K562 (cell line): ENCODE results near the gene ZCCHC8. TPM values are rescaled to one million over a fixed set of nuclear protein-coding genes. Genes with fewer than 3 reads are reported as not detected.
"Not testable (repeated sequence)": the region's sequence is repeated elsewhere in the genome, so short reads cannot be mapped to it uniquely, and the experiment has no call there.

ENCODE experiments used
- ATAC-seq: fragments of 200-7000 bp; cut with Tn5 transposase; 3 replicates; pipeline ENCODE4 v1.9.1; 2020; ENCODE audit warnings: moderate library complexity
- BruUV-seq: library from RNA; stranded (reverse); fragments of 400-500 nt; replicated peaks from 2 replicates; lab custom pipeline; 2021; lab: Mats Ljungman, UMichigan
- CTCF ChIA-PET: fragments of 300-600 bp; formaldehyde crosslinking; extraction: SDS; loops from one replicate; lab custom pipeline; 2021; ENCODE audit warnings: low intra/inter-chr PET ratio; lab: Yijun Ruan, JAX
- POLR2A ChIA-PET: fragments of 300-600, 350-650 bp; sonication (Branson Sonifier 250); formaldehyde crosslinking; extraction: SDS; loops from one replicate; lab custom pipeline; 2021; ENCODE audit warnings: antibody characterized with exemption, inconsistent platforms; lab: Yijun Ruan, JAX
- DNase-seq, 4 experiments: peaks; one replicate each; pipeline versions ENCODE4 v3.0.0 to v3.0.0-alpha.2; 2011 to 2018; ENCODE audit warnings: low spot score in 3 of 4, mixed read lengths in 3 of 4; ENCODE audit errors: extremely low read depth in 1 of 4
- FAIRE-seq: peaks from 2 replicates; lab custom pipeline; 2011; peaks lifted over from hg19 to GRCh38; lab: Jason Lieb, UNC
- H2AFZ ChIP-seq: 2 replicates; pipeline ENCODE4 v1.6.0; 2011; ENCODE audit warnings: low read depth, low read length, control low read depth, inconsistent platforms
- H3K27ac ChIP-seq: fragments of 200-600 bp; 3 replicates; pipeline ENCODE4 v1.8.0; 2011; ENCODE audit warnings: low read depth, mild to moderate bottlenecking, control low read depth, inconsistent platforms, low read length, moderate library complexity, mixed read lengths; ENCODE audit errors: extremely low read depth
- H3K27me3 ChIP-seq, 2 experiments: fragments of 300-600 bp in 1 of 2; 2 replicates in 1 of 2; 3 replicates in 1 of 2; pipeline versions ENCODE4 v1.6.0 to v1.8.0; 2011; ENCODE audit warnings: inconsistent platforms in 2 of 2, low read length in 2 of 2, mild to moderate bottlenecking in 1 of 2, mixed read lengths in 1 of 2, moderate library complexity in 1 of 2; ENCODE audit not compliant: control insufficient read depth in 2 of 2, insufficient read depth in 2 of 2
- H3K36me3 ChIP-seq: fragments of 300-600 bp; 3 replicates; pipeline ENCODE4 v1.8.0; 2011; ENCODE audit warnings: mild to moderate bottlenecking, low read length, inconsistent platforms; ENCODE audit not compliant: control insufficient read depth, insufficient read depth
- H3K4me1 ChIP-seq, 2 experiments: fragments of 200-600 bp in 1 of 2; replicated peaks in 1 of 2; 2 replicates in 1 of 2; 3 replicates in 1 of 2; pipeline versions ENCODE4 v1.5.1 to v1.8.0; 2011; ENCODE audit warnings: inconsistent platforms in 2 of 2, low read length in 2 of 2, mild to moderate bottlenecking in 1 of 2, mixed read lengths in 1 of 2, moderate library complexity in 1 of 2; ENCODE audit not compliant: control insufficient read depth in 2 of 2, insufficient read depth in 2 of 2
- H3K4me2 ChIP-seq: 2 replicates; pipeline ENCODE4 v1.6.1; 2011; ENCODE audit warnings: low read length, control low read depth, inconsistent platforms, mixed read lengths; ENCODE audit not compliant: insufficient read depth
- H3K4me3 ChIP-seq: fragments of 200-600 bp; sonication (generic), shearing (Covaris generic); 2 replicates; pipeline ENCODE4 v1.5.1; 2016; ENCODE audit warnings: control low read depth, inconsistent platforms
- H3K79me2 ChIP-seq: fragments of 200-600 bp; 3 replicates; pipeline ENCODE4 v1.8.0; 2011; ENCODE audit warnings: low read length, inconsistent platforms; ENCODE audit not compliant: control insufficient read depth, insufficient read depth
- H3K9ac ChIP-seq, 2 experiments: 2 replicates each; pipeline versions ENCODE4 v1.6.0 to v1.6.1; 2011; ENCODE audit warnings: low read depth in 2 of 2, low read length in 2 of 2, control low read depth in 1 of 2, inconsistent platforms in 1 of 2, mild to moderate bottlenecking in 1 of 2, mixed read lengths in 1 of 2; ENCODE audit not compliant: insufficient read depth in 1 of 2
- H3K9me1 ChIP-seq: one replicate; pipeline ENCODE4 v1.6.0; 2011; ENCODE audit warnings: inconsistent platforms, mild to moderate bottlenecking, low read length, moderate library complexity; ENCODE audit not compliant: control insufficient read depth, insufficient read depth
- H3K9me3 ChIP-seq: replicated peaks from 2 replicates; pipeline ENCODE4 v1.5.1; 2011; ENCODE audit warnings: low read depth, low read length, inconsistent platforms; ENCODE audit not compliant: control insufficient read depth, insufficient read depth
- H4K20me1 ChIP-seq: replicated peaks from 2 replicates; pipeline ENCODE4 v1.6.1; 2011; ENCODE audit warnings: low read length, inconsistent platforms, mixed read lengths; ENCODE audit not compliant: control insufficient read depth, insufficient read depth
- CXXC5 ChIP-seq: fragments of 250-450 bp; sonication (Bioruptor Pico); IDR thresholded peaks from 2 replicates; pipeline ENCODE4 v1.8.0; 2022; ENCODE audit warnings: inconsistent platforms, mild to moderate bottlenecking, moderate library complexity
- E2F1 ChIP-seq: sonication (generic); formaldehyde crosslinking; IDR thresholded peaks from 2 replicates; pipeline ENCODE4 v1.8.1; 2023; ENCODE audit warnings: mild to moderate bottlenecking, missing genetic modification reagents, moderate library complexity
- FUS ChIP-seq: fragments of 200-400 bp; formaldehyde crosslinking; optimal IDR thresholded peaks from 2 replicates; pipeline ENCODE3; 2017; ENCODE audit warnings: low read depth, low read length
- JUND ChIP-seq, 2 experiments: IDR thresholded peaks; 2 replicates in 1 of 2; 3 replicates in 1 of 2; pipeline ENCODE4 v1.6.1; 2011; ENCODE audit warnings: borderline replicate concordance in 2 of 2, low read depth in 2 of 2, low read length in 2 of 2, improper control_type of control experiment in 1 of 2, missing biosample characterization in 1 of 2, missing genetic modification characterization in 1 of 2, missing genetic modification reagents in 1 of 2
- RBBP5 ChIP-seq: fragments of 200-600 bp; sonication (generic); IDR thresholded peaks from 2 replicates; pipeline ENCODE4 v1.6.1; 2012; ENCODE audit warnings: borderline replicate concordance, mild to moderate bottlenecking, low read length, control low read depth, inconsistent platforms; ENCODE audit not compliant: insufficient read depth, poor library complexity, severe bottlenecking
- RBFOX2 ChIP-seq: fragments of 200-400 bp; formaldehyde crosslinking; IDR thresholded peaks from 2 replicates; pipeline ENCODE4 v1.6.1; 2017; ENCODE audit warnings: low read depth, mild to moderate bottlenecking, low read length, moderate library complexity
- SRF ChIP-seq, 2 experiments: fragments of 250-450, 450-650 bp in 1 of 2; sonication (Bioruptor Pico) in 1 of 2; sonication (generic) in 1 of 2; formaldehyde crosslinking; IDR thresholded peaks; 2 replicates each; pipeline versions ENCODE4 v1.5.0 to v1.5.1; 2020 to 2022; ENCODE audit warnings: mild to moderate bottlenecking in 1 of 2, missing genetic modification reagents in 1 of 2
- ZNF121 ChIP-seq: sonication (generic); formaldehyde crosslinking; conservative IDR thresholded peaks from 2 replicates; pipeline ENCODE4 v1.8.0; 2022; ENCODE audit warnings: missing genetic modification reagents
- ZNF282 ChIP-seq: sonication (generic); formaldehyde crosslinking; IDR thresholded peaks from 2 replicates; pipeline ENCODE4 v1.8.1; 2023; ENCODE audit warnings: missing genetic modification reagents
- WGBS: fragments of 100-300 bp; shearing (Covaris generic); methylation state at CpG from one replicate; pipeline ENCODE4 v1.1.6; 2016; ENCODE audit warnings: low coverage, mixed read lengths; ENCODE audit not compliant: insufficient coverage; ENCODE audit errors: missing lambda C conversion rate; 5-methylcytosine and 5-hydroxymethylcytosine counted together
- in situ Hi-C: fragments of 300-500 bp; cut with MboI; formaldehyde crosslinking; loops from 4 replicates; pipeline ENCODE4 v1.15.0; 2018; ENCODE audit warnings: inconsistent platforms, mixed read lengths
- intact Hi-C: fragments of 100-400 bp; cut with micrococcal nuclease; formaldehyde crosslinking; loops from 2 replicates; pipeline ENCODE4 v1.14.2; 2022
- polyA plus RNA-seq, 8 experiments: library from polyadenylated mRNA; depleted of rRNA in 4 of 8; stranded (reverse) in 5 of 8; unstranded in 3 of 8; fragments of >200 nt; fragmentation: Nextera tagmentation in 2 of 8; fragmentation: Illumina TruSeq in 1 of 8; extraction: Ambion mirVana in 2 of 8; extraction: Trizol in 1 of 8; gene quantifications; 2 replicates each; pipeline versions ENCODE4 v1.2.1 to v1.2.3, GENCODE V29; 2011 to 2014; ENCODE audit warnings: inconsistent platforms in 1 of 8, missing spikeins in 1 of 8
- total RNA-seq, 7 experiments: library from RNA; depleted of rRNA in 6 of 7; stranded (reverse); fragments of >200 nt in 6 of 7; fragmentation: Illumina TruSeq in 2 of 7; extraction: Trizol in 2 of 7; gene quantifications; 2 replicates each; pipeline versions ENCODE4 v1.2.1 to v1.2.3, GENCODE V29; 2011 to 2021; ENCODE audit warnings: low replicate concordance in 1 of 7
- TF ChIP-seq, protein P1 (sequence below): fragments of 250-450 bp; sonication (Bioruptor Pico); IDR thresholded peaks from 2 replicates; pipeline ENCODE4 v1.8.0; 2021; ENCODE audit warnings: borderline replicate concordance, mild to moderate bottlenecking, moderate library complexity; ENCODE audit not compliant: poor library complexity, severe bottlenecking
- TF ChIP-seq, protein P2 (sequence below): sonication (generic); formaldehyde crosslinking; IDR thresholded peaks from 2 replicates; pipeline ENCODE4 v1.8.1; 2022; ENCODE audit warnings: missing genetic modification reagents

ZCCHC8 gene
- total and polyA plus RNA-seq, 9 of the 15 experiments (the other 6 are each of a cell fraction or from before 2014, with no cell fraction given), result 14.8 to 50.9 (median 34.1) TPM

DNA sequence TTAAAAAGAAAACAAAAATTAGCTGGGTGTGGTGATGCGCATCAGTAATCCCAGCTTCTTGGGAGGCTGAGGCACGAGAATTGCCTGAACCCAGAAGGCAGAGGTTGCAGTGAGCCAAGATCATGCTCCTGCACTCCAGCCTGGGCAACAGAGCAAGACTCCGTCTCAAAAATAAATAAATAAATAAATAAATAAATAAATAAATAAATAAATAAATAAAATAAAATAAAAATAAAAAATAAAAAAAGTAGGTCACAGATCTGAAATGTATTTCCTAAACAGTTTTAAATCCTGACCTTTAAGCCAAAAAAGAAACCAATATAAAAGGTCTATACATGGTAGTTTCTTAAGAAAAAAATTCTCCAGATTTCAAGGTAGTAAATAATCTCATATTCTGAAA, 12.3 kb upstream of the ZCCHC8 start:
- H3K4me3 ChIP-seq, H3K4me1 ChIP-seq, H3K9me1 ChIP-seq, H3K9me3 ChIP-seq, in situ Hi-C loops, BruUV-seq, H3K27ac ChIP-seq, intact Hi-C loops, DNase-seq, H3K4me2 ChIP-seq, FAIRE-seq, H3K9ac ChIP-seq, H4K20me1 ChIP-seq, H3K27me3 ChIP-seq, H2AFZ ChIP-seq, CTCF ChIA-PET, ATAC-seq: not testable (repeated sequence)
- WGBS, result 93% methylated on average over 3 of the region's 3 CpGs
- TF ChIP-seq ZNF121 (CRISPR knock-in tag), result 0 out of 2 replicates have a peak, but pooled peaks have one; percentile 9
- TF ChIP-seq RBFOX2, result 0 out of 2 replicates have a peak, but pooled peaks have one; percentile 20
- Histone ChIP-seq H3K36me3 (peaks cover 98% of the 10 kb centered on the region), H3K79me2 (peaks cover 51% of the 10 kb centered on the region)
- POLR2A ChIA-PET, result interaction anchor here (0.6 to 8.3 kb wide), 4 partner anchors 9 to 1119 kb away, joined by 3 to 96 read pairs (median 50); partner anchors contain the start of genes KNTC1, RSRC2 and ZCCHC8

GRCh38 chr12:122508163-122508562, 7.4 kb upstream of the ZCCHC8 start:
- DNase-seq (no peak), FAIRE-seq (no peak), ATAC-seq (no peak)
- Histone ChIP-seq H3K4me1 (no peaks in the 10 kb centered on the region), H3K9ac (no peak overlapping the region), H2AFZ (no peak overlapping the region), H3K4me2 (no peak overlapping the region), H3K4me3 (no peak overlapping the region), H3K79me2 (peaks cover 12% of the 10 kb centered on the region; the same call in 2 of the 3 replicates), H4K20me1 (no peaks in the 10 kb centered on the region), H3K9me3 (no peaks in the 10 kb centered on the region), H3K9me1 (no peaks in the 10 kb centered on the region), H3K27me3 (no peaks in the 10 kb centered on the region), H3K27ac (no peak overlapping the region), H3K36me3 (peaks cover 98% of the 10 kb centered on the region)
- intact Hi-C loops (no loop called here), in situ Hi-C loops (no loop called here)
- 92% methylated on average over 5 of the region's 5 CpGs for WGBS
- BruUV-seq, result no TSS peak
- ChIA-PET CTCF (no interaction called here), POLR2A (interaction anchor here (0.9 to 8.3 kb wide), 5 partner anchors 7 to 112 kb away, joined by 5 to 96 read pairs (median 12); partner anchors contain the start of genes KNTC1, RSRC2 and ZCCHC8)
- TF ChIP-seq ZNF282 (no peak), RBBP5 (no peak), CXXC5 (CRISPR knock-in tag) (no peak), SRF (CRISPR knock-in tag; IDR thresholded peaks at IDR 0.05) (no peak), FUS (no peak), E2F1 (CRISPR knock-in tag) (no peak), JUND (IDR thresholded peaks at IDR 0.05; ENCODE audit: borderline replicate concordance, low read depth, low read length) (no peak), JUND (tag; IDR thresholded peaks at IDR 0.05; ENCODE audit: borderline replicate concordance, low read depth, low read length) (no peak)
- TF ChIP-seq, protein P1, sequence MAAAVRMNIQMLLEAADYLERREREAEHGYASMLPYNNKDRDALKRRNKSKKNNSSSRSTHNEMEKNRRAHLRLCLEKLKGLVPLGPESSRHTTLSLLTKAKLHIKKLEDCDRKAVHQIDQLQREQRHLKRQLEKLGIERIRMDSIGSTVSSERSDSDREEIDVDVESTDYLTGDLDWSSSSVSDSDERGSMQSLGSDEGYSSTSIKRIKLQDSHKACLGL (CRISPR knock-in tag), result no peak
- TF ChIP-seq, protein P2, sequence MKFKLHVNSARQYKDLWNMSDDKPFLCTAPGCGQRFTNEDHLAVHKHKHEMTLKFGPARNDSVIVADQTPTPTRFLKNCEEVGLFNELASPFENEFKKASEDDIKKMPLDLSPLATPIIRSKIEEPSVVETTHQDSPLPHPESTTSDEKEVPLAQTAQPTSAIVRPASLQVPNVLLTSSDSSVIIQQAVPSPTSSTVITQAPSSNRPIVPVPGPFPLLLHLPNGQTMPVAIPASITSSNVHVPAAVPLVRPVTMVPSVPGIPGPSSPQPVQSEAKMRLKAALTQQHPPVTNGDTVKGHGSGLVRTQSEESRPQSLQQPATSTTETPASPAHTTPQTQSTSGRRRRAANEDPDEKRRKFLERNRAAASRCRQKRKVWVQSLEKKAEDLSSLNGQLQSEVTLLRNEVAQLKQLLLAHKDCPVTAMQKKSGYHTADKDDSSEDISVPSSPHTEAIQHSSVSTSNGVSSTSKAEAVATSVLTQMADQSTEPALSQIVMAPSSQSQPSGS (CRISPR knock-in tag), result no peak
